Endothelial cell (in vitro differentiated cells): ENCODE results near the gene TRIM25. TPM values are rescaled to one million over a fixed set of nuclear protein-coding genes. Genes with fewer than 3 reads are reported as not detected.
A peak's percentile ranks its signal among the peaks of the same experiment; 100 is the strongest.

Experiments used
- DNase-seq: peaks from one replicate; pipeline ENCODE4 v3.0.0; 2021; ENCODE audit warnings: low spot score
- H3K27ac Mint-ChIP-seq: one replicate; pipeline ENCODE4 v1.8.0; 2021; ENCODE audit warnings: mixed read lengths, inconsistent platforms; ENCODE audit not compliant: unreplicated experiment
- H3K27me3 Mint-ChIP-seq: one replicate; pipeline ENCODE4 v1.8.0; 2021; ENCODE audit warnings: mild to moderate bottlenecking, moderate library complexity, mixed read lengths, inconsistent platforms; ENCODE audit not compliant: unreplicated experiment
- H3K36me3 Mint-ChIP-seq: one replicate; pipeline ENCODE4 v1.8.0; 2021; ENCODE audit warnings: mild to moderate bottlenecking, low read depth, mixed read lengths, inconsistent platforms; ENCODE audit not compliant: unreplicated experiment
- H3K4me1 Mint-ChIP-seq: one replicate; pipeline ENCODE4 v1.8.0; 2021; ENCODE audit warnings: mild to moderate bottlenecking, mixed read lengths, inconsistent platforms; ENCODE audit not compliant: unreplicated experiment
- H3K4me3 Mint-ChIP-seq: one replicate; pipeline ENCODE4 v1.8.0; 2021; ENCODE audit warnings: mild to moderate bottlenecking, mixed read lengths, inconsistent platforms; ENCODE audit not compliant: unreplicated experiment
- H3K9me3 Mint-ChIP-seq: one replicate; pipeline ENCODE4 v1.8.0; 2021; ENCODE audit warnings: mixed read lengths, inconsistent platforms; ENCODE audit not compliant: unreplicated experiment
- total RNA-seq: library from RNA; stranded (reverse); fragmentation: NEBNext Ultra II Directional; extraction: Animal tissue kit (Norgen Biotek cat#: 25700); gene quantifications from one replicate; pipeline ENCODE4 v1.2.1, GENCODE V29; 2021; ENCODE audit not compliant: unreplicated experiment
- TF ChIP-seq, protein P1 (sequence below): fragments of 200-600 bp; sonication (generic); IDR thresholded peaks from one replicate; pipeline ENCODE4 v1.5.0; 2021; ENCODE audit warnings: antibody characterized with exemption; ENCODE audit not compliant: unreplicated experiment

TRIM25 gene
- total RNA-seq, 1 donor from 2014 or later, result 13.8 TPM

- Mint-ChIP-seq H3K4me3 (no peak overlapping the region), H3K4me1 (no peaks in the 10 kb centered on the region), H3K27ac (no peak overlapping the region), H3K36me3 (peaks cover 30% of the 10 kb centered on the region), H3K27me3 (peaks cover 11% of the 10 kb centered on the region), H3K9me3 (no peaks in the 10 kb centered on the region)
- TF ChIP-seq, protein P1, sequence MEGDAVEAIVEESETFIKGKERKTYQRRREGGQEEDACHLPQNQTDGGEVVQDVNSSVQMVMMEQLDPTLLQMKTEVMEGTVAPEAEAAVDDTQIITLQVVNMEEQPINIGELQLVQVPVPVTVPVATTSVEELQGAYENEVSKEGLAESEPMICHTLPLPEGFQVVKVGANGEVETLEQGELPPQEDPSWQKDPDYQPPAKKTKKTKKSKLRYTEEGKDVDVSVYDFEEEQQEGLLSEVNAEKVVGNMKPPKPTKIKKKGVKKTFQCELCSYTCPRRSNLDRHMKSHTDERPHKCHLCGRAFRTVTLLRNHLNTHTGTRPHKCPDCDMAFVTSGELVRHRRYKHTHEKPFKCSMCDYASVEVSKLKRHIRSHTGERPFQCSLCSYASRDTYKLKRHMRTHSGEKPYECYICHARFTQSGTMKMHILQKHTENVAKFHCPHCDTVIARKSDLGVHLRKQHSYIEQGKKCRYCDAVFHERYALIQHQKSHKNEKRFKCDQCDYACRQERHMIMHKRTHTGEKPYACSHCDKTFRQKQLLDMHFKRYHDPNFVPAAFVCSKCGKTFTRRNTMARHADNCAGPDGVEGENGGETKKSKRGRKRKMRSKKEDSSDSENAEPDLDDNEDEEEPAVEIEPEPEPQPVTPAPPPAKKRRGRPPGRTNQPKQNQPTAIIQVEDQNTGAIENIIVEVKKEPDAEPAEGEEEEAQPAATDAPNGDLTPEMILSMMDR, result no peak
- no peak for DNase-seq
These were observed 18.9 kb downstream of the TRIM25 start for GRCh38 chr17:56894859-56895455.

GRCh38 chr17:56893503-56893902 lies 20.3 kb downstream of the TRIM25 start:
- peaks cover 10% of the 10 kb centered on the region for H3K27me3 Mint-ChIP-seq
- H3K9me3 Mint-ChIP-seq, result no peaks in the 10 kb centered on the region
- H3K27ac Mint-ChIP-seq, result no peak overlapping the region
- no peaks in the 10 kb centered on the region for H3K4me1 Mint-ChIP-seq
- TF ChIP-seq, protein P1, result no peak
- no peak for DNase-seq
- no peak overlapping the region for H3K4me3 Mint-ChIP-seq
- peaks cover 29% of the 10 kb centered on the region for H3K36me3 Mint-ChIP-seq

- no peak for DNase-seq
- H3K4me3 Mint-ChIP-seq, result peak overlapping the region; percentile 21
- peaks cover 35% of the 10 kb centered on the region for H3K36me3 Mint-ChIP-seq
- no peak overlapping the region for H3K27ac Mint-ChIP-seq
- TF ChIP-seq, protein P1, result no peak
- H3K4me1 Mint-ChIP-seq, result no peaks in the 10 kb centered on the region
- H3K9me3 Mint-ChIP-seq, result peaks cover 3% of the 10 kb centered on the region
- peaks cover 9% of the 10 kb centered on the region for H3K27me3 Mint-ChIP-seq
These were observed 21.5 kb downstream of the TRIM25 start for GRCh38 chr17:56892333-56892732.

GRCh38 chr17:56891751-56892150 lies 22.1 kb downstream of the TRIM25 start:
- peaks cover 7% of the 10 kb centered on the region for H3K9me3 Mint-ChIP-seq
- no peak overlapping the region for H3K4me3 Mint-ChIP-seq
- peaks cover 10% of the 10 kb centered on the region for H3K27me3 Mint-ChIP-seq
- no peaks in the 10 kb centered on the region for H3K4me1 Mint-ChIP-seq
- peak; percentile 44 for DNase-seq
- no peak overlapping the region for H3K27ac Mint-ChIP-seq
- peaks cover 39% of the 10 kb centered on the region for H3K36me3 Mint-ChIP-seq
- TF ChIP-seq, protein P1, result peak; percentile 57

- H3K4me3 Mint-ChIP-seq, result no peak overlapping the region
- peaks cover 39% of the 10 kb centered on the region for H3K36me3 Mint-ChIP-seq
- H3K4me1 Mint-ChIP-seq, result peaks cover 5% of the 10 kb centered on the region
- peaks cover 7% of the 10 kb centered on the region for H3K9me3 Mint-ChIP-seq
- no peak for DNase-seq
- TF ChIP-seq, protein P1, result no peak
- peaks cover 10% of the 10 kb centered on the region for H3K27me3 Mint-ChIP-seq
- H3K27ac Mint-ChIP-seq, result no peak overlapping the region
These were observed 22.8 kb downstream of the TRIM25 start for GRCh38 chr17:56890906-56891674.
